H9 (cell line): Measurements from ENCODE around the gene CDH23. TPM values are rescaled to one million over a fixed set of nuclear protein-coding genes. Genes with fewer than 3 reads are reported as not detected.
A peak's percentile ranks its signal among the peaks of the same experiment; 100 is the strongest.

Source experiments
- DNase-seq: peaks from one replicate; pipeline ENCODE4 v3.0.0-alpha.2; 2017
- H2AFZ ChIP-seq: one replicate; pipeline ENCODE4 v1.6.1; 2013; ENCODE audit warnings: mild to moderate bottlenecking, low read length, control low read depth, moderate library complexity
- H2AK5ac ChIP-seq: 2 replicates; pipeline ENCODE4 v1.6.1; 2013; ENCODE audit warnings: low read length, control low read depth, mixed read lengths; ENCODE audit not compliant: insufficient read length
- H2BK120ac ChIP-seq: one replicate; pipeline ENCODE4 v1.6.1; 2013; ENCODE audit warnings: low read depth, mild to moderate bottlenecking, low read length, control low read depth, inconsistent platforms; ENCODE audit not compliant: poor library complexity, severe bottlenecking
- H2BK12ac ChIP-seq: 2 replicates; pipeline ENCODE4 v1.6.1; 2013; ENCODE audit warnings: low read length, control low read depth, mixed read lengths, low read depth; ENCODE audit not compliant: insufficient read length
- H2BK15ac ChIP-seq: 2 replicates; pipeline ENCODE4 v1.6.1; 2013; ENCODE audit warnings: low read depth, low read length, control low read depth
- H2BK20ac ChIP-seq: one replicate; pipeline ENCODE4 v1.6.1; 2013; ENCODE audit warnings: low read depth, mild to moderate bottlenecking, low read length, control low read depth, inconsistent platforms; ENCODE audit not compliant: poor library complexity, severe bottlenecking
- H2BK5ac ChIP-seq: 2 replicates; pipeline ENCODE4 v1.6.1; 2013; ENCODE audit warnings: low read length, control low read depth, mixed read lengths; ENCODE audit not compliant: insufficient read length
- H3K14ac ChIP-seq: 2 replicates; pipeline ENCODE4 v1.6.1; 2013; ENCODE audit warnings: low read length, control low read depth; ENCODE audit not compliant: insufficient read depth
- H3K18ac ChIP-seq: 2 replicates; pipeline ENCODE4 v1.6.1; 2013; ENCODE audit warnings: low read depth, mild to moderate bottlenecking, mixed read lengths, low read length, control low read depth; ENCODE audit not compliant: insufficient read length
- H3K23ac ChIP-seq: 2 replicates; pipeline ENCODE4 v1.6.1; 2013; ENCODE audit warnings: low read length, control low read depth, mixed read lengths, low read depth; ENCODE audit not compliant: insufficient read length
- H3K23me2 ChIP-seq: 2 replicates; pipeline ENCODE4 v1.6.1; 2013; ENCODE audit warnings: low read depth, mild to moderate bottlenecking, mixed read lengths, low read length, control low read depth; ENCODE audit not compliant: insufficient read length, poor library complexity, severe bottlenecking
- H3K27ac ChIP-seq: 2 replicates; pipeline ENCODE4 v1.5.1; 2013; ENCODE audit warnings: low read length, control low read depth, mixed read lengths, low read depth; ENCODE audit not compliant: insufficient read length
- H3K27me3 ChIP-seq: 2 replicates; pipeline ENCODE4 v1.6.1; 2013; ENCODE audit warnings: low read length, control low read depth, inconsistent platforms; ENCODE audit not compliant: insufficient read depth
- H3K4ac ChIP-seq: 2 replicates; pipeline ENCODE4 v1.6.1; 2013; ENCODE audit warnings: low read depth, mild to moderate bottlenecking, control low read depth, inconsistent platforms, low read length, moderate library complexity
- H3K4me1 ChIP-seq: 2 replicates; pipeline ENCODE4 v1.6.1; 2013; ENCODE audit warnings: low read length, control low read depth, inconsistent platforms; ENCODE audit not compliant: insufficient read depth
- H3K4me2 ChIP-seq: 2 replicates; pipeline ENCODE4 v1.6.1; 2013; ENCODE audit warnings: low read length, control low read depth, mixed read lengths; ENCODE audit not compliant: insufficient read length, insufficient read depth
- H3K56ac ChIP-seq: 2 replicates; pipeline ENCODE4 v1.6.1; 2013; ENCODE audit warnings: low read depth, mild to moderate bottlenecking, mixed read lengths, low read length, control low read depth; ENCODE audit not compliant: insufficient read length
- H3K79me1 ChIP-seq: 2 replicates; pipeline ENCODE4 v1.6.1; 2013; ENCODE audit warnings: low read depth, mild to moderate bottlenecking, moderate library complexity, low read length, control low read depth, inconsistent platforms; ENCODE audit not compliant: insufficient read depth, poor library complexity, severe bottlenecking
- H3K79me2 ChIP-seq: 2 replicates; pipeline ENCODE4 v1.6.1; 2013; ENCODE audit warnings: low read length, control low read depth, inconsistent platforms; ENCODE audit not compliant: insufficient read depth
- H3K9ac ChIP-seq: 2 replicates; pipeline ENCODE4 v1.6.1; 2013; ENCODE audit warnings: low read length, control low read depth, mixed read lengths; ENCODE audit not compliant: insufficient read length; ENCODE audit errors: extremely low read depth
- H3K9me3 ChIP-seq: one replicate; pipeline ENCODE4 v1.6.1; 2013; ENCODE audit warnings: low read depth, low read length, inconsistent platforms; ENCODE audit not compliant: control insufficient read depth
- H3T11ph ChIP-seq: one replicate; pipeline ENCODE4 v1.6.1; 2013; ENCODE audit warnings: mild to moderate bottlenecking, low read length, control low read depth, inconsistent platforms
- H4K20me1 ChIP-seq: one replicate; pipeline ENCODE4 v1.6.1; 2013; ENCODE audit not compliant: control insufficient read depth, insufficient read length, insufficient read depth
- H4K5ac ChIP-seq: 2 replicates; pipeline ENCODE4 v1.6.1; 2013; ENCODE audit warnings: low read depth, mild to moderate bottlenecking, mixed read lengths, low read length, control low read depth; ENCODE audit not compliant: insufficient read length
- H4K8ac ChIP-seq: replicated peaks from 2 replicates; pipeline ENCODE4 v1.6.1; 2013; ENCODE audit warnings: low read length, control low read depth, mixed read lengths, low read depth; ENCODE audit not compliant: insufficient read length
- H4K91ac ChIP-seq: 2 replicates; pipeline ENCODE4 v1.6.1; 2013; ENCODE audit warnings: low read depth, mild to moderate bottlenecking, moderate library complexity, mixed read lengths, low read length, control low read depth; ENCODE audit not compliant: insufficient read length
- H3K27ac Mint-ChIP-seq, 3 experiments: 2 replicates in 2 of 3; 3 replicates in 1 of 3; pipeline ENCODE4 v1.8.0; 2020 to 2021; ENCODE audit warnings: mixed read lengths in 3 of 3, mild to moderate bottlenecking in 1 of 3, moderate library complexity in 1 of 3
- H3K27me3 Mint-ChIP-seq: 2 replicates; pipeline ENCODE4 v1.8.0; 2021; ENCODE audit warnings: low read depth, mild to moderate bottlenecking, moderate library complexity, mixed read lengths
- H3K36me3 Mint-ChIP-seq, 3 experiments: 2 replicates in 2 of 3; 3 replicates in 1 of 3; pipeline ENCODE4 v1.8.0; 2020 to 2021; ENCODE audit warnings: low read depth in 3 of 3, mixed read lengths in 3 of 3; ENCODE audit not compliant: insufficient read depth in 1 of 3
- H3K4me1 Mint-ChIP-seq, 2 experiments: 2 replicates each; pipeline ENCODE4 v1.8.0; 2020; ENCODE audit warnings: mixed read lengths in 2 of 2
- H3K4me3 Mint-ChIP-seq, 2 experiments: 2 replicates in 1 of 2; 3 replicates in 1 of 2; pipeline ENCODE4 v1.8.0; 2020 to 2021; ENCODE audit warnings: mild to moderate bottlenecking in 2 of 2, mixed read lengths in 2 of 2, moderate library complexity in 1 of 2
- H3K9me3 Mint-ChIP-seq, 2 experiments: 2 replicates in 1 of 2; 3 replicates in 1 of 2; pipeline ENCODE4 v1.8.0; 2020; ENCODE audit warnings: mild to moderate bottlenecking in 2 of 2, mixed read lengths in 2 of 2, moderate library complexity in 1 of 2
- CTCF ChIP-seq: fragments of 200-600 bp; sonication (generic); conservative IDR thresholded peaks from 3 replicates; pipeline ENCODE4 v1.8.0; 2021; ENCODE audit warnings: antibody characterized with exemption, mild to moderate bottlenecking
- WGBS: extraction: QIAGEN DNeasy Blood & Tissue Kit; methylation state at CpG from one replicate; pipeline ENCODE4 v1.1.7; 2013; ENCODE audit warnings: missing lambda C conversion rate, low lambda C conversion rate, mixed read lengths; ENCODE audit not compliant: insufficient read length; ENCODE audit errors: extremely low coverage; 5-methylcytosine and 5-hydroxymethylcytosine counted together
- total RNA-seq: library from RNA; stranded (reverse); gene quantifications from 2 replicates; pipeline ENCODE4 v1.2.1, GENCODE V29; 2021

CDH23 gene
- total RNA-seq, 1 experiment from 2014 or later = 2.1 TPM

DNA sequence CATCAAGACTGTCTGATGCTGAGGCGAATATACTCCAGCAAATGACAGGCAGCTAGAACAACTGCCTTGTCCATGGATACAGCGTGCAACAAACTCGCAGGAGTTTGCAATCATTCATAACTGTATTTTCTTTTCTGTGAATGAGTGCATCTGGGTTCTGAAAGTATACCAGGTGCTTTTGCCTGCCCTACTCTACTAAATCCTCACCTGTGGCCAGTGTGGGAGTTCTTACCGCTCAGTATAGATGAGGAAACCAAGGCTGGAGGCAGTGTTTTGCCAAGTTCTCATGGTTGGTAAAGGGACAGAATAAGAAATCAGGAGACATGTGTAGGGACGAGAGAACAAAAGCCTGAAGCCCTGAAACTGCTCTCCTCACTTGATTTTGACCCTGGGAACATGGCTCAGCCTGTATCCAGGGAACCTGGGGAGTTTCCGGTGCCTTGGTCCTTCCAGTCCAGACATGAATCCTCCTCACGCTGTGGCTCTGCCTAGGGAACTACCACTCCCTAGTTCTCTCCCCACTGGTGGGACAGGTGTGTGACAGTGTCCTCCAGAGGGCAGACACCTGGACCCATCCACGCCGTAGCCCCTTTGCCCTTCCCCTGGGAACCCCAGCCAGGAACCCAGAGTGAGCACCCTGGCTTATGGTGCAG is 142.0 kb downstream of the CDH23 start:
- no peak overlapping the region for H2BK5ac ChIP-seq
- H3K79me1 ChIP-seq = no peaks in the 10 kb centered on the region
- no peak overlapping the region for H3K23ac ChIP-seq
- no peak overlapping the region for H2BK120ac ChIP-seq
- H3K36me3 Mint-ChIP-seq = no peaks in the 10 kb centered on the region; a peak in 1 of 7 replicates
- no peak overlapping the region for H3K4ac ChIP-seq
- no peaks in the 10 kb centered on the region for H4K20me1 ChIP-seq
- no peak overlapping the region; a peak in 1 of 7 replicates for H3K27ac Mint-ChIP-seq
- no peaks in the 10 kb centered on the region; a peak in 1 of 5 replicates for H3K9me3 Mint-ChIP-seq
- no peak overlapping the region for H2BK15ac ChIP-seq
- no CpG with 5 or more reads among the region's 9 CpGs for WGBS
- no peak overlapping the region for H2BK12ac ChIP-seq
- no peaks in the 10 kb centered on the region for H3K79me2 ChIP-seq
- no peak overlapping the region for H2AFZ ChIP-seq
- no peak for DNase-seq
- H2AK5ac ChIP-seq = no peak overlapping the region
- no peak overlapping the region for H3K4me3 Mint-ChIP-seq
- no peak overlapping the region for H3K27ac ChIP-seq
- H3K9ac ChIP-seq = no peak overlapping the region
- no peak overlapping the region for H3T11ph ChIP-seq
- TF ChIP-seq CTCF = no peak
- H4K8ac ChIP-seq = no peak overlapping the region
- peaks cover 6% of the 10 kb centered on the region; the same call in 1 of the 2 replicates for H3K4me1 ChIP-seq
- no peaks in the 10 kb centered on the region for H3K9me3 ChIP-seq
- H3K14ac ChIP-seq = peak overlapping the region; percentile 77
- H4K91ac ChIP-seq = no peak overlapping the region
- no peaks in the 10 kb centered on the region for H3K23me2 ChIP-seq
- no peak overlapping the region for H4K5ac ChIP-seq
- H3K56ac ChIP-seq = no peak overlapping the region
- H3K4me1 Mint-ChIP-seq = peaks cover 31 to 51% of the 10 kb centered on the region in 2 experiments
- H3K4me2 ChIP-seq = no peak overlapping the region
- no peak overlapping the region for H2BK20ac ChIP-seq
- peaks cover 5% of the 10 kb centered on the region; the same call in 1 of the 2 replicates for H3K27me3 Mint-ChIP-seq
- no peaks in the 10 kb centered on the region for H3K27me3 ChIP-seq
- H3K18ac ChIP-seq = no peak overlapping the region
